ENCODE results near the gene OSBPL3.
A peak's percentile ranks its signal among the peaks of the same experiment; 100 is the strongest.

Gene OSBPL3

GRCh38 chr7:24980534-24981170 is 674 bp upstream of the OSBPL3 start:
- DNase-seq (ENCODE audit: low spot score) = no peak

- DNase-seq (ENCODE audit: low spot score) = peak; percentile 43
Measured at GRCh38 chr7:24979470-24979862, 512 bp downstream of the OSBPL3 start.

GRCh38 chr7:24978843-24979469 is 1.0 kb downstream of the OSBPL3 start:
- DNase-seq (ENCODE audit: low spot score) = no peak

- DNase-seq (ENCODE audit: low spot score) = no peak
Measured at GRCh38 chr7:24975644-24976260, 4.2 kb downstream of the OSBPL3 start.

GRCh38 chr7:24975172-24975571 is 4.8 kb downstream of the OSBPL3 start:
- DNase-seq (ENCODE audit: low spot score) = no peak

- DNase-seq (ENCODE audit: low spot score) = no peak
Measured at GRCh38 chr7:24974026-24974832, 5.7 kb downstream of the OSBPL3 start.

GRCh38 chr7:24972991-24973390 is 7.0 kb downstream of the OSBPL3 start:
- peak; percentile 22 for DNase-seq (ENCODE audit: low spot score)

GRCh38 chr7:24972166-24972477 is 7.9 kb downstream of the OSBPL3 start:
- DNase-seq (ENCODE audit: low spot score) = no peak

- DNase-seq (ENCODE audit: low spot score) = peak; percentile 83
Measured at GRCh38 chr7:24971333-24972165, 8.4 kb downstream of the OSBPL3 start.

GRCh38 chr7:24970676-24971075 is 9.3 kb downstream of the OSBPL3 start:
- DNase-seq (ENCODE audit: low spot score) = no peak

GRCh38 chr7:24968165-24968564 is 11.8 kb downstream of the OSBPL3 start:
- peak; percentile 21 for DNase-seq (ENCODE audit: low spot score)

GRCh38 chr7:24967696-24968095 is 12.3 kb downstream of the OSBPL3 start:
- no peak for DNase-seq (ENCODE audit: low spot score)

- DNase-seq (ENCODE audit: low spot score) = no peak
Measured at GRCh38 chr7:24966802-24967201, 13.2 kb downstream of the OSBPL3 start.

GRCh38 chr7:24965831-24966708 is 13.9 kb downstream of the OSBPL3 start:
- DNase-seq (ENCODE audit: low spot score) = no peak

- DNase-seq (ENCODE audit: low spot score) = no peak
Measured at GRCh38 chr7:24964191-24964590, 15.8 kb downstream of the OSBPL3 start.

- peak; percentile 60 for DNase-seq (ENCODE audit: low spot score)
Measured at GRCh38 chr7:24963218-24963617, 16.8 kb downstream of the OSBPL3 start.

- DNase-seq (ENCODE audit: low spot score) = no peak
Measured at GRCh38 chr7:24962418-24962962, 17.5 kb downstream of the OSBPL3 start.

- DNase-seq (ENCODE audit: low spot score) = no peak
Measured at GRCh38 chr7:24959735-24960485, 20.1 kb downstream of the OSBPL3 start.

GRCh38 chr7:24958399-24958798 is 21.6 kb downstream of the OSBPL3 start:
- DNase-seq (ENCODE audit: low spot score) = no peak

GRCh38 chr7:24956021-24956420 is 24.0 kb downstream of the OSBPL3 start:
- peak; percentile 35 for DNase-seq (ENCODE audit: low spot score)
